ENCODE results near the gene PHF24. TPM values are rescaled to one million over a fixed set of nuclear protein-coding genes. Genes with fewer than 3 reads are reported as not detected.
A peak's percentile ranks its signal among the peaks of the same experiment; 100 is the strongest.

Gene PHF24
- total and polyA plus RNA-seq, 2 experiments from 2014 or later = 0.11 to 0.67 TPM

DNA sequence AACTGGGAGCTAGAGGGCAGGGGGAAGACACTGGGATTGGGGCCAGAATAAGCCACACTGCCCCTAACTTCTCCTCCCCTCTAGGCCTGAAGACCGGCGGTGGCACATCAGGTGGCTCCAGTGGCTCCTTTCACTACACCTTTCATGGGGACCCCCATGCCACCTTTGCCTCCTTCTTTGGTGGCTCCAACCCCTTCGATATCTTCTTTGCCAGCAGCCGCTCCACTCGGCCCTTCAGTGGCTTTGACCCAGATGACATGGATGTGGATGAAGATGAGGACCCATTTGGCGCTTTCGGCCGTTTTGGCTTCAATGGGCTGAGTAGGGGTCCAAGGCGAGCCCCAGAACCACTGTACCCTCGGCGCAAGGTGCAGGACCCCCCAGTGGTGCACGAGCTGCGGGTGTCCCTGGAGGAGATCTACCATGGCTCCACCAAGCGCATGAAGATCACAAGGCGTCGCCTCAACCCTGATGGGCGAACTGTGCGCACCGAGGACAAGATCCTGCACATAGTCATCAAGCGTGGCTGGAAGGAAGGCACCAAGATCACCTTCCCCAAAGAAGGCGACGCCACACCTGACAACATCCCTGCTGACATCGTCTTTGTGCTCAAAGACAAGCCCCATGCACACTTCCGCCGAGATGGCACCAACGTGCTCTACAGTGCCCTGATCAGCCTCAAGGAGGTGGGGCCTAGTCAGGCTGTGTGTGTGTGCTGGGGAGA, 38.3 kb downstream of the PHF24 start:
- WGBS (ENCODE audit: low lambda C conversion rate, missing lambda C conversion rate) = 98% methylated on average over 25 of the region's 26 CpGs
- no peak for DNase-seq (ENCODE audit: low spot score)
- H3K4me2 ChIP-seq = no peak overlapping the region

DNA sequence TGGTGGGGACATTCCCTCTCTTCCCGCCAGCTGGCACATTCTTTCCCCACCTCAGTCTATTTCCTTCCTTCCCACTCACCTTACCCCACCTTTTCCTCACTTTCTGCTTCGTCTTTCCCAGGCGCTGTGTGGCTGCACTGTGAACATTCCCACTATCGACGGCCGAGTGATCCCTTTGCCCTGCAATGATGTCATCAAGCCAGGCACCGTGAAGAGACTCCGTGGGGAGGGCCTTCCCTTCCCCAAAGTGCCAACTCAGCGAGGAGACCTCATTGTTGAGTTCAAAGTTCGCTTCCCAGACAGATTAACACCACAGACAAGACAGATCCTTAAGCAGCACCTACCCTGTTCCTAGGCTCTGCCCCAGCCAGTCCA, 38.8 kb downstream of the PHF24 start:
- Histone ChIP-seq H3K4me1 (ENCODE audit: insufficient read depth) (peaks cover 24% of the 10 kb centered on the region), H3K4me3 (no peak overlapping the region), H3K27me3 (no peaks in the 10 kb centered on the region), H4K20me1 (ENCODE audit: insufficient read depth, poor library complexity, severe bottlenecking) (no peaks in the 10 kb centered on the region), H3K4me2 (peak overlapping the region; percentile 57), H2AFZ (no peak overlapping the region), H3K27ac (peak overlapping the region; percentile 94), H3K9me3 (ENCODE audit: low read depth) (no peaks in the 10 kb centered on the region), H3K9me2 (replicated peaks; ENCODE audit: insufficient read depth) (no peaks in the 10 kb centered on the region), H3K79me2 (no peaks in the 10 kb centered on the region), H3K36me3 (replicated peaks; ENCODE audit: insufficient read depth, low read depth) (no peaks in the 10 kb centered on the region)
- DNase-seq (ENCODE audit: low spot score) = peak; percentile 77
- TF ChIP-seq, protein P1, sequence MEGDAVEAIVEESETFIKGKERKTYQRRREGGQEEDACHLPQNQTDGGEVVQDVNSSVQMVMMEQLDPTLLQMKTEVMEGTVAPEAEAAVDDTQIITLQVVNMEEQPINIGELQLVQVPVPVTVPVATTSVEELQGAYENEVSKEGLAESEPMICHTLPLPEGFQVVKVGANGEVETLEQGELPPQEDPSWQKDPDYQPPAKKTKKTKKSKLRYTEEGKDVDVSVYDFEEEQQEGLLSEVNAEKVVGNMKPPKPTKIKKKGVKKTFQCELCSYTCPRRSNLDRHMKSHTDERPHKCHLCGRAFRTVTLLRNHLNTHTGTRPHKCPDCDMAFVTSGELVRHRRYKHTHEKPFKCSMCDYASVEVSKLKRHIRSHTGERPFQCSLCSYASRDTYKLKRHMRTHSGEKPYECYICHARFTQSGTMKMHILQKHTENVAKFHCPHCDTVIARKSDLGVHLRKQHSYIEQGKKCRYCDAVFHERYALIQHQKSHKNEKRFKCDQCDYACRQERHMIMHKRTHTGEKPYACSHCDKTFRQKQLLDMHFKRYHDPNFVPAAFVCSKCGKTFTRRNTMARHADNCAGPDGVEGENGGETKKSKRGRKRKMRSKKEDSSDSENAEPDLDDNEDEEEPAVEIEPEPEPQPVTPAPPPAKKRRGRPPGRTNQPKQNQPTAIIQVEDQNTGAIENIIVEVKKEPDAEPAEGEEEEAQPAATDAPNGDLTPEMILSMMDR (IDR thresholded peaks at IDR 0.05; ENCODE audit: poor library complexity) = no peak
- no peak for TF ChIP-seq EZH2 (IDR thresholded peaks at IDR 0.05; ENCODE audit: borderline replicate concordance)
- TF ChIP-seq EZH2phosphoT487 (IDR thresholded peaks at IDR 0.05; ENCODE audit: low read depth, severe bottlenecking, unreplicated experiment) = no peak
- WGBS (ENCODE audit: low lambda C conversion rate, missing lambda C conversion rate) = 65% methylated on average over 10 of the region's 10 CpGs

More for the DNA sequence above, 38.3 kb downstream of the PHF24 start:
- Histone ChIP-seq H4K20me1 (ENCODE audit: insufficient read depth, poor library complexity, severe bottlenecking) (no peaks in the 10 kb centered on the region), H2AFZ (no peak overlapping the region), H3K27ac (peak overlapping the region; percentile 94), H3K9me3 (ENCODE audit: low read depth) (no peaks in the 10 kb centered on the region), H3K27me3 (no peaks in the 10 kb centered on the region), H3K4me3 (no peak overlapping the region), H3K4me1 (ENCODE audit: insufficient read depth) (peaks cover 27% of the 10 kb centered on the region), H3K79me2 (no peaks in the 10 kb centered on the region), H3K9me2 (replicated peaks; ENCODE audit: insufficient read depth) (no peaks in the 10 kb centered on the region), H3K36me3 (replicated peaks; ENCODE audit: insufficient read depth, low read depth) (no peaks in the 10 kb centered on the region)
- TF ChIP-seq EZH2phosphoT487 (IDR thresholded peaks at IDR 0.05; ENCODE audit: low read depth, severe bottlenecking, unreplicated experiment) (no peak), EZH2 (IDR thresholded peaks at IDR 0.05; ENCODE audit: borderline replicate concordance) (no peak)
- TF ChIP-seq, protein P1 (IDR thresholded peaks at IDR 0.05; ENCODE audit: poor library complexity) = no peak

DNA sequence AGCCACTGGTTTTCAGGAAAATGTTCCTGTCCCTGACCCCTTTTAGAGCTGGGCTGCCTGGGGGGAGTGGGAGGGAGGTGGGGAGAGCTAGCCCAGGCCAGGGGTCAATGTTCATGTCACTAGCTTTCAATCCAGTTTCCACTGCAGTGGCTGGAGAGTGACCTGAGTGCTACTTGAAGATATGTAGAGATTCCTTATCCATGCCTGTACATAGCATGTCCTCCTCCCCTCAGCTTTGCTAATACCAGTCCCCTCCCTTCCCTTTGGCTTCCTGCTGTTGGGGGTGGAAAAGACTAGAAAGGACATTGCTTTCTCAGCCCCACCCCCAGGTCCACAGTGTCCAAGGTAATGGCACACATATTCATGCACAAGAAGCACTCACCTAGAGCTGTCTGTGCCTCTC, 39.3 kb downstream of the PHF24 start:
- DNase-seq (ENCODE audit: low spot score) = no peak
- no peaks in the 10 kb centered on the region for H3K9me2 ChIP-seq (replicated peaks; ENCODE audit: insufficient read depth)

More for the DNA sequence above, 39.3 kb downstream of the PHF24 start:
- Histone ChIP-seq H3K4me1 (ENCODE audit: insufficient read depth) (peaks cover 21% of the 10 kb centered on the region), H4K20me1 (ENCODE audit: insufficient read depth, poor library complexity, severe bottlenecking) (no peaks in the 10 kb centered on the region), H3K4me3 (no peak overlapping the region), H3K79me2 (no peaks in the 10 kb centered on the region), H2AFZ (no peak overlapping the region), H3K4me2 (peak overlapping the region; percentile 57), H3K9me3 (ENCODE audit: low read depth) (no peaks in the 10 kb centered on the region), H3K27me3 (no peaks in the 10 kb centered on the region), H3K27ac (peak overlapping the region; percentile 94), H3K36me3 (replicated peaks; ENCODE audit: insufficient read depth, low read depth) (no peaks in the 10 kb centered on the region)
- TF ChIP-seq, protein P1 (IDR thresholded peaks at IDR 0.05; ENCODE audit: poor library complexity) = no peak
- TF ChIP-seq EZH2 (IDR thresholded peaks at IDR 0.05; ENCODE audit: borderline replicate concordance) (no peak), EZH2phosphoT487 (IDR thresholded peaks at IDR 0.05; ENCODE audit: low read depth, severe bottlenecking, unreplicated experiment) (no peak)
